ENCODE results near the gene KRT36.

KRT36 gene

GRCh38 chr17:41531993-41532392, 42.3 kb upstream of the KRT36 start:
- H3K9me3 ChIP-seq (ENCODE audit: control insufficient read depth, insufficient read depth, low read depth, low read length): no peaks in the 10 kb centered on the region
- H3K4me1 ChIP-seq (ENCODE audit: control insufficient read depth, insufficient read depth, low read length): peaks cover 50% of the 10 kb centered on the region

GRCh38 chr17:41530062-41531048, 40.6 kb upstream of the KRT36 start:
- H3K27ac ChIP-seq (ENCODE audit: low read depth, low read length): peak overlapping the region; percentile 78; the same call in 1 of the 2 replicates
- H3K4me1 ChIP-seq (ENCODE audit: control insufficient read depth, insufficient read depth, low read length): peaks cover 39% of the 10 kb centered on the region
- no peaks in the 10 kb centered on the region; the same call in 1 of the 2 replicates for H3K36me3 ChIP-seq (ENCODE audit: control insufficient read depth, insufficient read depth, low read length)
- H3K9me3 ChIP-seq (ENCODE audit: control insufficient read depth, insufficient read depth, low read depth, low read length): no peaks in the 10 kb centered on the region
- no peaks in the 10 kb centered on the region for H3K27me3 ChIP-seq (ENCODE audit: control insufficient read depth, insufficient read depth, low read length)
- no peak overlapping the region; the same call in 1 of the 2 replicates for H3K4me3 ChIP-seq (ENCODE audit: low read depth, low read length)
- H3K9ac ChIP-seq (ENCODE audit: low read length): peak overlapping the region; percentile 77

More at GRCh38 chr17:41531993-41532392, 42.3 kb upstream of the KRT36 start:
- H3K9ac ChIP-seq (ENCODE audit: low read length): no peak overlapping the region
- H3K27ac ChIP-seq (ENCODE audit: low read depth, low read length): no peak overlapping the region
- H3K27me3 ChIP-seq (ENCODE audit: control insufficient read depth, insufficient read depth, low read length): no peaks in the 10 kb centered on the region
- no peaks in the 10 kb centered on the region for H3K36me3 ChIP-seq (ENCODE audit: control insufficient read depth, insufficient read depth, low read length)
- H3K4me3 ChIP-seq (ENCODE audit: low read depth, low read length): no peak overlapping the region

- Histone ChIP-seq H3K9me3 (ENCODE audit: control insufficient read depth, insufficient read depth, low read depth, low read length) (no peaks in the 10 kb centered on the region), H3K4me1 (ENCODE audit: control insufficient read depth, insufficient read depth, low read length) (peaks cover 32% of the 10 kb centered on the region), H3K4me3 (ENCODE audit: low read depth, low read length) (no peak overlapping the region; the same call in 1 of the 2 replicates), H3K27me3 (ENCODE audit: control insufficient read depth, insufficient read depth, low read length) (no peaks in the 10 kb centered on the region), H3K36me3 (ENCODE audit: control insufficient read depth, insufficient read depth, low read length) (peaks cover 8% of the 10 kb centered on the region), H3K9ac (ENCODE audit: low read length) (peak overlapping the region; percentile 77), H3K27ac (ENCODE audit: low read depth, low read length) (peak overlapping the region; percentile 78; the same call in 1 of the 2 replicates)
Measured at GRCh38 chr17:41529491-41529915, 39.8 kb upstream of the KRT36 start.

GRCh38 chr17:41528959-41529353, 39.2 kb upstream of the KRT36 start:
- Histone ChIP-seq H3K9me3 (ENCODE audit: control insufficient read depth, insufficient read depth, low read depth, low read length) (no peaks in the 10 kb centered on the region), H3K9ac (ENCODE audit: low read length) (peak overlapping the region; percentile 77), H3K27ac (ENCODE audit: low read depth, low read length) (peak overlapping the region; percentile 64; the same call in 1 of the 2 replicates), H3K27me3 (ENCODE audit: control insufficient read depth, insufficient read depth, low read length) (no peaks in the 10 kb centered on the region), H3K4me3 (ENCODE audit: low read depth, low read length) (peak overlapping the region; percentile 12; the same call in 1 of the 2 replicates), H3K4me1 (ENCODE audit: control insufficient read depth, insufficient read depth, low read length) (peaks cover 32% of the 10 kb centered on the region), H3K36me3 (ENCODE audit: control insufficient read depth, insufficient read depth, low read length) (peaks cover 14% of the 10 kb centered on the region)

GRCh38 chr17:41527063-41528023, 37.6 kb upstream of the KRT36 start:
- Histone ChIP-seq H3K27ac (ENCODE audit: low read depth, low read length) (peak overlapping the region; percentile 95), H3K9me3 (ENCODE audit: control insufficient read depth, insufficient read depth, low read depth, low read length) (no peaks in the 10 kb centered on the region), H3K9ac (ENCODE audit: low read length) (peak overlapping the region; percentile 94), H3K27me3 (ENCODE audit: control insufficient read depth, insufficient read depth, low read length) (no peaks in the 10 kb centered on the region), H3K36me3 (ENCODE audit: control insufficient read depth, insufficient read depth, low read length) (peaks cover 28% of the 10 kb centered on the region), H3K4me3 (ENCODE audit: low read depth, low read length) (peak overlapping the region; percentile 88), H3K4me1 (ENCODE audit: control insufficient read depth, insufficient read depth, low read length) (peaks cover 38% of the 10 kb centered on the region)

- peaks cover 28% of the 10 kb centered on the region for H3K36me3 ChIP-seq (ENCODE audit: control insufficient read depth, insufficient read depth, low read length)
- H3K4me1 ChIP-seq (ENCODE audit: control insufficient read depth, insufficient read depth, low read length): peaks cover 38% of the 10 kb centered on the region
- no peak overlapping the region for H3K27ac ChIP-seq (ENCODE audit: low read depth, low read length)
- H3K27me3 ChIP-seq (ENCODE audit: control insufficient read depth, insufficient read depth, low read length): no peaks in the 10 kb centered on the region
- H3K9me3 ChIP-seq (ENCODE audit: control insufficient read depth, insufficient read depth, low read depth, low read length): no peaks in the 10 kb centered on the region
- no peak overlapping the region for H3K4me3 ChIP-seq (ENCODE audit: low read depth, low read length)
- H3K9ac ChIP-seq (ENCODE audit: low read length): no peak overlapping the region
Measured at GRCh38 chr17:41524261-41524660, 34.6 kb upstream of the KRT36 start.

- Histone ChIP-seq H3K4me1 (ENCODE audit: control insufficient read depth, insufficient read depth, low read length) (peaks cover 36% of the 10 kb centered on the region), H3K4me3 (ENCODE audit: low read depth, low read length) (no peak overlapping the region), H3K9ac (ENCODE audit: low read length) (no peak overlapping the region), H3K27ac (ENCODE audit: low read depth, low read length) (no peak overlapping the region), H3K27me3 (ENCODE audit: control insufficient read depth, insufficient read depth, low read length) (no peaks in the 10 kb centered on the region), H3K36me3 (ENCODE audit: control insufficient read depth, insufficient read depth, low read length) (peaks cover 28% of the 10 kb centered on the region), H3K9me3 (ENCODE audit: control insufficient read depth, insufficient read depth, low read depth, low read length) (no peaks in the 10 kb centered on the region)
Measured at GRCh38 chr17:41523787-41524186, 34.1 kb upstream of the KRT36 start.

- no peaks in the 10 kb centered on the region for H3K27me3 ChIP-seq (ENCODE audit: control insufficient read depth, insufficient read depth, low read length)
- no peak overlapping the region for H3K4me3 ChIP-seq (ENCODE audit: low read depth, low read length)
- H3K36me3 ChIP-seq (ENCODE audit: control insufficient read depth, insufficient read depth, low read length): peaks cover 28% of the 10 kb centered on the region
- H3K4me1 ChIP-seq (ENCODE audit: control insufficient read depth, insufficient read depth, low read length): peaks cover 33% of the 10 kb centered on the region
- no peak overlapping the region for H3K27ac ChIP-seq (ENCODE audit: low read depth, low read length)
- no peak overlapping the region for H3K9ac ChIP-seq (ENCODE audit: low read length)
- no peaks in the 10 kb centered on the region for H3K9me3 ChIP-seq (ENCODE audit: control insufficient read depth, insufficient read depth, low read depth, low read length)
Measured at GRCh38 chr17:41523225-41523593, 33.5 kb upstream of the KRT36 start.

GRCh38 chr17:41522301-41523224, 32.9 kb upstream of the KRT36 start:
- H3K4me1 ChIP-seq (ENCODE audit: control insufficient read depth, insufficient read depth, low read length): peaks cover 33% of the 10 kb centered on the region
- no peaks in the 10 kb centered on the region for H3K27me3 ChIP-seq (ENCODE audit: control insufficient read depth, insufficient read depth, low read length)
- no peaks in the 10 kb centered on the region for H3K9me3 ChIP-seq (ENCODE audit: control insufficient read depth, insufficient read depth, low read depth, low read length)
- H3K36me3 ChIP-seq (ENCODE audit: control insufficient read depth, insufficient read depth, low read length): peaks cover 28% of the 10 kb centered on the region
- H3K4me3 ChIP-seq (ENCODE audit: low read depth, low read length): no peak overlapping the region
- H3K27ac ChIP-seq (ENCODE audit: low read depth, low read length): peak overlapping the region; percentile 27; the same call in 1 of the 2 replicates
- H3K9ac ChIP-seq (ENCODE audit: low read length): peak overlapping the region; percentile 30
